GM12878 (cell line): ENCODE results near the gene MEIS2. TPM values are rescaled to one million over a fixed set of nuclear protein-coding genes. Genes with fewer than 3 reads are reported as not detected.

Source experiments
- ATAC-seq: fragments of 200-7000 bp; cut with Tn5 transposase; 3 replicates; pipeline ENCODE4 v1.9.1; 2020; ENCODE audit warnings: mild to moderate bottlenecking, moderate library complexity
- BruUV-seq: library from RNA; stranded (reverse); fragments of 400-500 nt; replicated peaks from 2 replicates; lab custom pipeline; 2021; lab: Mats Ljungman, UMichigan
- CTCF ChIA-PET: fragments of 300-600 bp; sonication (Branson Sonifier 250); formaldehyde crosslinking; extraction: SDS; loops from one replicate; lab custom pipeline; 2021; ENCODE audit warnings: inconsistent platforms; lab: Yijun Ruan, JAX
- POLR2A ChIA-PET: fragments of 350-600 bp; formaldehyde crosslinking; extraction: SDS; loops from one replicate; lab custom pipeline; 2021; ENCODE audit warnings: inconsistent platforms; lab: Charles Lee
- RAD21 ChIA-PET: fragments of 300-600 bp; sonication (Branson Sonifier 250); formaldehyde crosslinking; loops from one replicate; lab custom pipeline; 2023; ENCODE audit warnings: antibody characterized with exemption; ENCODE audit not compliant: unreplicated experiment; lab: Charles Lee
- SMC1A ChIA-PET: fragments of 300-600 bp; sonication (Branson Sonifier 250); formaldehyde crosslinking; loops from one replicate; lab custom pipeline; 2023; ENCODE audit not compliant: unreplicated experiment, uncharacterized antibody; lab: Charles Lee
- DNase-seq: peaks from one replicate; pipeline ENCODE4 v3.0.0-alpha.2; 2011; ENCODE audit warnings: low read depth, low spot score
- FAIRE-seq: peaks from 3 replicates; lab custom pipeline; 2011; peaks lifted over from hg19 to GRCh38; lab: Jason Lieb, UNC
- H2AFZ ChIP-seq: 2 replicates; pipeline ENCODE4 v1.6.0; 2011; ENCODE audit warnings: low read depth, low read length, control low read depth; ENCODE audit not compliant: control insufficient read depth
- H3K27ac ChIP-seq: 2 replicates; pipeline ENCODE4 v1.5.1; 2011; ENCODE audit warnings: control low read depth; ENCODE audit not compliant: control insufficient read depth, insufficient read depth
- H3K27me3 ChIP-seq, 2 experiments: replicated peaks in 1 of 2; 2 replicates each; pipeline versions ENCODE4 v1.6.0 to v1.6.1; 2011; ENCODE audit warnings: low read length in 1 of 2; ENCODE audit not compliant: control insufficient read depth in 2 of 2, insufficient read depth in 2 of 2
- H3K36me3 ChIP-seq, 2 experiments: 2 replicates each; pipeline ENCODE4 v1.5.1; 2011; ENCODE audit warnings: low read length in 1 of 2; ENCODE audit not compliant: control insufficient read depth in 2 of 2, insufficient read depth in 2 of 2
- H3K4me1 ChIP-seq: 2 replicates; pipeline ENCODE4 v1.6.1; 2011; ENCODE audit warnings: mild to moderate bottlenecking, low read length, moderate library complexity, mixed read lengths; ENCODE audit not compliant: control insufficient read depth, insufficient read depth
- H3K4me2 ChIP-seq: 2 replicates; pipeline ENCODE4 v1.6.0; 2011; ENCODE audit warnings: control low read depth; ENCODE audit not compliant: control insufficient read depth, insufficient read depth
- H3K4me3 ChIP-seq: fragments of 200-600 bp; sonication (generic); 2 replicates; pipeline ENCODE4 v1.5.1; 2016
- H3K79me2 ChIP-seq: 2 replicates; pipeline ENCODE4 v1.6.0; 2011; ENCODE audit warnings: low read length; ENCODE audit not compliant: control insufficient read depth, insufficient read depth
- H3K9ac ChIP-seq: 2 replicates; pipeline ENCODE4 v1.8.0; 2011; ENCODE audit warnings: low read length, control low read depth, mixed read lengths; ENCODE audit not compliant: control insufficient read depth, insufficient read depth
- H3K9me3 ChIP-seq: replicated peaks from 3 replicates; pipeline ENCODE4 v1.5.1; 2011; ENCODE audit warnings: mild to moderate bottlenecking, low read length; ENCODE audit not compliant: control insufficient read depth, insufficient read depth
- H4K20me1 ChIP-seq: 2 replicates; pipeline ENCODE4 v1.6.0; 2011; ENCODE audit not compliant: control insufficient read depth, insufficient read depth
- BHLHE40 ChIP-seq, 2 experiments: fragments of 450-650 bp in 1 of 2; IDR thresholded peaks; 2 replicates each; pipeline ENCODE4 v1.6.1; 2011 to 2017; ENCODE audit warnings: low read depth in 2 of 2, borderline replicate concordance in 1 of 2, improper control_type of control experiment in 1 of 2, low read length in 1 of 2, mild to moderate bottlenecking in 1 of 2
- IKZF1 ChIP-seq: fragments of 450-650 bp; conservative IDR thresholded peaks from 2 replicates; pipeline ENCODE4 v1.6.1; 2017; ENCODE audit warnings: antibody characterized with exemption, mild to moderate bottlenecking
- IKZF2 ChIP-seq, 2 experiments: fragments of 450-650 bp; IDR thresholded peaks; 2 replicates each; pipeline ENCODE4 v1.6.1; 2017; ENCODE audit warnings: mild to moderate bottlenecking in 2 of 2, moderate library complexity in 2 of 2
- MTA2 ChIP-seq: fragments of 450-650 bp; IDR thresholded peaks from 2 replicates; pipeline ENCODE4 v1.6.1; 2016; ENCODE audit warnings: low read depth, mild to moderate bottlenecking, moderate library complexity
- SIX5 ChIP-seq: IDR thresholded peaks from 2 replicates; pipeline ENCODE4 v1.6.1; 2011; ENCODE audit warnings: mild to moderate bottlenecking, low read depth, low read length, moderate library complexity; ENCODE audit not compliant: severe bottlenecking
- WGBS: methylation state at CpG from one replicate; pipeline ENCODE4 v1.1.6; 2016; ENCODE audit warnings: low lambda C conversion rate; ENCODE audit not compliant: insufficient replicate concordance, insufficient coverage; ENCODE audit errors: missing lambda C conversion rate; 5-methylcytosine and 5-hydroxymethylcytosine counted together
- in situ Hi-C: fragments of 300-500 bp; cut with MboI; formaldehyde crosslinking; loops from 9 replicates; pipeline ENCODE4 v1.14.3; 2018; ENCODE audit warnings: mixed read lengths
- intact Hi-C: fragments of 100-400 bp; cut with micrococcal nuclease; formaldehyde crosslinking; loops from one replicate; pipeline ENCODE4 v1.14.2; 2022; ENCODE audit not compliant: unreplicated experiment
- polyA plus RNA-seq, 11 experiments: library from polyadenylated mRNA; depleted of rRNA in 4 of 11; unstranded in 6 of 11; stranded (reverse) in 5 of 11; fragments of >200 nt; fragmentation: Nextera tagmentation in 4 of 11; fragmentation: Illumina TruSeq in 1 of 11; extraction: Ambion mirVana in 4 of 11; extraction: Trizol in 1 of 11; gene quantifications; 1 replicate in 1 of 11; 2 replicates in 10 of 11; pipeline versions ENCODE4 v1.2.1 to v1.2.3, GENCODE V29; 2011 to 2016; ENCODE audit warnings: inconsistent platforms in 2 of 11, missing spikeins in 2 of 11, low read depth in 1 of 11
- total RNA-seq, 4 experiments: library from RNA; depleted of rRNA in 3 of 4; stranded (reverse); fragments of >200 nt in 3 of 4; fragmentation: Illumina TruSeq in 1 of 4; extraction: Trizol in 1 of 4; gene quantifications; 2 replicates each; pipeline versions ENCODE4 v1.2.1 to v1.2.3, GENCODE V29; 2013 to 2021

The MEIS2 gene
- total and polyA plus RNA-seq, 10 of the 15 experiments (the other 5 are each of a cell fraction or from before 2014, with no cell fraction given), result 9.2 to 54.0 (median 20.4) TPM

DNA sequence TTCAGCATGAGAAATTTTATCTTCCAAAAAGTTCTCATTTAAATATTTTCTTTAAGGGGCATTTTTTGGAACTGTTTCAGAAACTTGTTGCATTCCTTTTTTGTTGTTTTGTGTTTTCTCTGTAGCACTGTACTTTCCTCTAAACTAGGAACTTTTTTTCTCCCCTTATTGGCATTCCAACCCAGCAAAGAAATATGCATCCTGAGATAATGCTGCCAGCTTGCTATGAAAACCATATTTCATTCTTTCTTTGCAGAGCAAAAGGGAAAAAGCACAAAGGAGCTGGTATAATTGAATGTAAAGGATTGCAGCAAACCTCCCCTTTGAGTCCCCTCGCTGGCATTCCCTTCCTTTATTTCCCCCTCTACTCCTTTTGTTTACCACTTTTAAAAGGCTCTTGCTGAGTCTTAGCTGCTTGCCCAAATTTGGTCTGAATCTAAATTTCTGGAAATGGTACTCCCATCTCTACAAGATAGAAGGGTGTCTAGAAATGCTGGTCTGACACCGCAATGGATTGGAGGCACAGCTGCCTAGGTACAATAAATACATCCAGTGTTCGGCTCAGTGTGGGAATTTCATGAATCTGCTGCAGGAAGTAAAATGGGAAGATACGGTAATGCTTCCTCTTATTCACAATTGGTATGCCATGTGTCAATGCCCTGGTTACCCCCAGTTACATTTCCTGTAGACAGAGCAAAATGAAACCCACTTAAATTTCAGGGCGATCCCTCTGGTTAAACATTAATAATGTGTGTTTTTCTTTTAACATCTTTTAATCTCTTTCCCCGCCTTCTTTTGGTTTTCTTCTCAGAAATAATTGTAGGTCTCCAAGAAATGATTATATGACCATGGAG, 156.6 kb downstream of the MEIS2 start:
- Histone ChIP-seq H3K36me3 (peaks cover 0 to 1% of the 10 kb centered on the region in 2 experiments; a peak in 2 of 4 replicates), H3K4me2 (no peak overlapping the region), H3K9me3 (no peaks in the 10 kb centered on the region), H3K27me3 (no peaks in the 10 kb centered on the region), H3K4me3 (no peak overlapping the region), H2AFZ (no peak overlapping the region), H3K9ac (no peak overlapping the region), H3K4me1 (no peaks in the 10 kb centered on the region), H3K79me2 (no peaks in the 10 kb centered on the region), H3K27ac (no peak overlapping the region), H4K20me1 (no peaks in the 10 kb centered on the region)
- no peak for FAIRE-seq
- intact Hi-C loops (no loop called here), in situ Hi-C loops (no loop called here)
- no peak for DNase-seq
- ChIA-PET RAD21 (no interaction called here), POLR2A (interaction anchor here (0.8 to 1.3 kb wide), 2 partner anchors 14 to 31 kb away, joined by 3 read pairs; no protein-coding TSS in a partner anchor), CTCF (interaction anchor here (0.9 to 2.1 kb wide), 4 partner anchors 10 to 162 kb away, joined by 3 to 6 read pairs (median 4); no protein-coding TSS in a partner anchor), SMC1A (interaction anchor here (0.6 to 2.4 kb wide), 5 partner anchors 9 to 150 kb away, joined by 3 to 9 read pairs (median 3); no protein-coding TSS in a partner anchor)
- BruUV-seq, result no TSS peak
- ATAC-seq, result peak; percentile 71
- 14% methylated on average over 6 of the region's 6 CpGs for WGBS
- TF ChIP-seq IKZF1 (peak; percentile 45), IKZF2 (IDR thresholded peaks at IDR 0.05) (peak in 1 of 2 experiments; percentile 29; a peak in 1 of 4 replicates), MTA2 (no peak), BHLHE40 (IDR thresholded peaks at IDR 0.05; ENCODE audit: borderline replicate concordance in 1 of 2, low read depth in 2 of 2, low read length in 1 of 2) (no peak), SIX5 (no peak)
- TF ChIP-seq, all 136 proteins: peak for 2
